HCT116 (cell line): Measurements from ENCODE around the gene FSIP2.

Experiments
- EZH2 ChIP-seq: fragments of 200-600 bp; sonication (generic); IDR thresholded peaks from 2 replicates; pipeline ENCODE4 v1.6.1; 2017; ENCODE audit warnings: antibody characterized with exemption, mixed run types
- JUND ChIP-seq: IDR thresholded peaks from 2 replicates; pipeline ENCODE4 v1.6.1; 2012
- POLR2AphosphoS5 ChIP-seq: IDR thresholded peaks from 2 replicates; pipeline ENCODE4 v1.6.1; 2011; ENCODE audit warnings: mild to moderate bottlenecking, low read depth, low read length, moderate library complexity
- SRF ChIP-seq: IDR thresholded peaks from 2 replicates; pipeline ENCODE4 v1.6.1; 2012; ENCODE audit warnings: low read depth
- TF ChIP-seq, protein P1 (sequence below), 3 experiments: fragments of 200-600 bp in 1 of 3; sonication (generic) in 1 of 3; IDR thresholded peaks in 2 of 3; conservative IDR thresholded peaks in 1 of 3; 2 replicates each; pipeline ENCODE4 v1.5.1; 2012 to 2017; ENCODE audit warnings: low read depth in 2 of 3, low read length in 2 of 3, antibody characterized with exemption in 1 of 3, borderline replicate concordance in 1 of 3, control low read depth in 1 of 3, mild to moderate bottlenecking in 1 of 3, mixed read lengths in 1 of 3, mixed run types in 1 of 3, moderate library complexity in 1 of 3; ENCODE audit not compliant: insufficient read depth in 1 of 3

DNA sequence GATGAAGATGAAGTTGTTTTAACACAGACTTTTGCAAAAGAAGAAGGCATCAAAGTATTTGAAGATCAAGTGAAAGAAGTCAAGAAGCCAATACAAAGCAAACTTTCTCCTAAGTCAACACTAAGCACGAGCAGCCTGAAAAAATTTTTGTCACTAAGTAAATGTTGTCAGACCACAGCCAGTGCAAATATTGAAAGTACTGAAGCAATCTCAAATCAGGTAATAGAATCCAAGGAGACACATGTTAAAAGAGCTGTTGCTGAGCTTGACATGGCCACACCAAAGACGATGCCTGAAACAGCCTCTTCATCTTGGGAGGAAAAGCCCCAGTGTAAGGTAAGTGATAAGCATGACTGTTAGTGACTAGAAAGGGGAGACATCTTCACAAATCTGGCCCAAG is 75.1 kb downstream of the FSIP2 start:
- TF ChIP-seq, protein P1, sequence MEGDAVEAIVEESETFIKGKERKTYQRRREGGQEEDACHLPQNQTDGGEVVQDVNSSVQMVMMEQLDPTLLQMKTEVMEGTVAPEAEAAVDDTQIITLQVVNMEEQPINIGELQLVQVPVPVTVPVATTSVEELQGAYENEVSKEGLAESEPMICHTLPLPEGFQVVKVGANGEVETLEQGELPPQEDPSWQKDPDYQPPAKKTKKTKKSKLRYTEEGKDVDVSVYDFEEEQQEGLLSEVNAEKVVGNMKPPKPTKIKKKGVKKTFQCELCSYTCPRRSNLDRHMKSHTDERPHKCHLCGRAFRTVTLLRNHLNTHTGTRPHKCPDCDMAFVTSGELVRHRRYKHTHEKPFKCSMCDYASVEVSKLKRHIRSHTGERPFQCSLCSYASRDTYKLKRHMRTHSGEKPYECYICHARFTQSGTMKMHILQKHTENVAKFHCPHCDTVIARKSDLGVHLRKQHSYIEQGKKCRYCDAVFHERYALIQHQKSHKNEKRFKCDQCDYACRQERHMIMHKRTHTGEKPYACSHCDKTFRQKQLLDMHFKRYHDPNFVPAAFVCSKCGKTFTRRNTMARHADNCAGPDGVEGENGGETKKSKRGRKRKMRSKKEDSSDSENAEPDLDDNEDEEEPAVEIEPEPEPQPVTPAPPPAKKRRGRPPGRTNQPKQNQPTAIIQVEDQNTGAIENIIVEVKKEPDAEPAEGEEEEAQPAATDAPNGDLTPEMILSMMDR (IDR thresholded peaks at IDR 0.05 in 2 of 3, conservative IDR thresholded peaks at IDR 0.05 in 1 of 3; ENCODE audit: borderline replicate concordance in 1 of 3, insufficient read depth in 1 of 3, low read depth in 2 of 3, low read length in 2 of 3), result no peak
- TF ChIP-seq SRF (no peak), EZH2 (no peak), POLR2AphosphoS5 (no peak), JUND (no peak)
